ENCODE results near the gene TCEA3.

GRCh38 chr1:23393706-23394105, 30.8 kb downstream of the TCEA3 start:
- TF ChIP-seq CTCF (IDR thresholded peaks at IDR 0.05) (no peak), POLR2A (IDR thresholded peaks at IDR 0.05) (no peak)
